Renal cortical epithelial cell (primary cell): ENCODE measurements around the gene AGAP5. TPM values are rescaled to one million over a fixed set of nuclear protein-coding genes. Genes with fewer than 3 reads are reported as not detected.

Experiments used
- DNase-seq: peaks from one replicate; pipeline ENCODE4 v3.0.0-alpha.2; 2011; ENCODE audit warnings: low read depth
- total RNA-seq: library from RNA; depleted of rRNA; stranded (reverse); fragments of >200 nt; gene quantifications from 2 replicates; pipeline ENCODE4 v1.2.3, GENCODE V29; 2014

The AGAP5 gene
- total RNA-seq, 1 donor from 2014 or later: 3.4 TPM

- DNase-seq: peak; percentile 22
These were observed 44.2 kb downstream of the AGAP5 start for GRCh38 chr10:73653701-73654100.

DNA sequence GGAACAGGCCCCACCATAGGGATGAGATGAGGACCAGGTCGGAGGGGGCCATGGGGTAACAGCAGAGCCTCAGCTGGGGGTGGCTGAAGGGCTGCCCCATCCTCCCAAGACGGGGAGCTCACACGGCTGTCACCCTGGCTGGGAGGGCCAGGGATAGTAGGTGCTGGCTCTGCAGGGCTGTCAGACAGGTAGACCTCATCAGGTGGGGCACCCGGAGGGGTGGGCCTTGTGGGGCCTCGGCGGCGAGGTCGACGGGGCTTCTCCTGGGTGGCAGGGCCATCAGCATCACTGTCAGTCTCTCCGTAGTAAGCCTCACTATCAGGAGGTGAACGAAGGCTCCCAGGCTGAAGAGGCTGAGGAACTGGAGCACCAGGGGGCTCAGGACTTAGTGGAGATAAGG is 44.7 kb downstream of the AGAP5 start:
- no peak for DNase-seq

DNA sequence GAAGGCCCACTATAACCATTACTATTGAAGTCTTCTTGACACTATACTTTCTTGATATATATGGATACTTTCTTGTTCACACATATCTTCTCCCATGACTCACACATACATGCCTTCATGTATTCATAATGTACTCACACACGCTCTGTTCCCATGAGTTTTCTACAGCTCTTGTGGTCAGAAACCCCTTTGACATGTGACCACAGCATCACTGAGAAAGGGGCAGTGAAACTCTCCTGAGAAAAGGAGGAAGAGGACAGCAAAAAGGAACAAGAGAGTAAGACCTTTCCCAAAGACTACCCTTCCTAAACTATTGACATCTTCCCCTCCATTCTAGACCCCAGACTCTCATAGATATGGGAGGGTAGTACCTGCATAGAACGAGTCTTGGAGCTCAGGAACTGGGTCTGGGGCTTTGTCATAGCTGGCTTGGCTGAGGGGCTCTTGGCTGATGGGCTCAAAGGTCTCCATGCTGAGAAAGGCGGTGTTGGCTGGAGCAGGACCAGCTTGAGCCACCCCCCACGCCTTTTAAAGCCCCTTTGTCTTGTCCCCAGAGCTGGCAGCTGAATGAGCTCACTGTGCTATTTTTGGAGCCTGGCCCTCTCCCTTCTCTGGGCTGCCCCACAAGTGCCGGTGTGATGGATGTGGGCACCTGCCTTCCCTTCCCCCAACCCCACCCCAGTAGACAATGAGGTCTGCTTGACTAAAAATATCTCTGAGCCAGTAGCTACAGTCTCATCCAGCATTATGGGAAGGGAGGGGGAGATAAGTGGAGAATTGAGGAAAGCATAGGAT is 47.2 kb downstream of the AGAP5 start:
- no peak for DNase-seq

DNA sequence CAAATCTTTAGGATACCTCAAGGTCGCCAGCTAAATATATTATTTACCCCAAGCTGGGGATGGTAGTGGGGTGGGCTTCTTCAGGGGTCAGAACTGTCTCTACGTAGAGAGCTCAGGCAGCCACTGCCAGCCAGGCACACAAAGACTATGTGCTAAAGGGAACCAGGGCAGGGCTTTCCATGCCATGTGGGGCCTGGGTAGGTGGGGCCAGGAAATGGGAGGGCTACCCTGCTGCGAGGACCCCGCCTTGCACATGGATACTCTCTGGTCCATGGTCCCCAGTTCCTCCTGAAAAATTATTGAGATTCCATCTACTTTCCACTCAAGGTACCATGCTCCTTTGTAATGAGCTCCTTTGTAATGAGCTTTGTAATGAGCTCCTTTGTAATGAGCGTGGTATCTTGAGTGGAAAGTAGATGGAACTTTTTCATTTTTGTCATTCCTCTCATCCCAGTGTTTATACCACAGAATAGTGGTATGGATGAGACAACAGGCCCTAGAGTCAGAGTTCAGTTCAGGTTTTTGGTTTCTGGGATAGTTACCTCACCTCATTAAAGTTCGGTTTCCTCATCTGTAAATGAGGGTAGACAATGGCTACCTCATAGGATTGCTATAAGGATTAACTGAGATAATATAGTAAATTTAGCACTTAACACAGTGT is 47.9 kb downstream of the AGAP5 start:
- no peak for DNase-seq

DNA sequence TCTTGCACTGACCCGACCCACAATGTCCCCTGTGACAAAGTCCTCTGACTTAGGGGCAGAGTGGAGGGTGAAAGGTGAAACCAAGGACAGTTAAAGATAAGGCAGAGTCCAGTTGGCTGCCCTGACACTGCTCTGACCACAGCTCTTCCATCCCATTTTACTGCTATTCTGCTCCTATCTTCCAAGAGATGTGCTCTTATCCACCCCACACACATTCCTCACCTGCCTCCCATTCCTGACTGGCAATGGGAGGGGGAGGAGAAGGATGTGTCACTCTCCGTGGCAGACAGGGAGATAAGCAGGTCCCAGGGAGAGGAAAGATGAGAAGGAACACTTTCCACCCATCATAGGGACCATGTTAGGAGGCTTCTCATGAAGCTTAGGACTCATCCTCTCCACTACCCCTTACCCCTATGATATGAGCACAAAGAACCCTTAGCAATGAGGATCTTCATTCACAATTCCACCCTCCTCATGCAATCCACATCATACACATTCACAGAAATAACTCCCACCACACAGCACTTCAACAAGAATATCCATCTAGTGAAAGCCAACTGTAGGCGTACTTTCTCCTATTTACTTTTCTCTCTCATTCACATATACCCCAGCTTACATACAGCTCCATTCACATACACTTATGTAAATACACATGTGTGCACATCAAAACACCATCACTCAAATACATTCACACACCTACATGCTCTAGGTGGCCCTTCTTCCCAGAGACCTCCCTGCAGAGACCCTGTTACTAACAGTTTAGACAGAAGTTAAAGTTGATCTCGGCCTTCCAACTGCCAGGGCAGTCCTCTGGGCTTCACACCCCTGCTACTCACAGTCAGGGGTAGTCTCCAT is 48.7 kb downstream of the AGAP5 start:
- DNase-seq: no peak

DNA sequence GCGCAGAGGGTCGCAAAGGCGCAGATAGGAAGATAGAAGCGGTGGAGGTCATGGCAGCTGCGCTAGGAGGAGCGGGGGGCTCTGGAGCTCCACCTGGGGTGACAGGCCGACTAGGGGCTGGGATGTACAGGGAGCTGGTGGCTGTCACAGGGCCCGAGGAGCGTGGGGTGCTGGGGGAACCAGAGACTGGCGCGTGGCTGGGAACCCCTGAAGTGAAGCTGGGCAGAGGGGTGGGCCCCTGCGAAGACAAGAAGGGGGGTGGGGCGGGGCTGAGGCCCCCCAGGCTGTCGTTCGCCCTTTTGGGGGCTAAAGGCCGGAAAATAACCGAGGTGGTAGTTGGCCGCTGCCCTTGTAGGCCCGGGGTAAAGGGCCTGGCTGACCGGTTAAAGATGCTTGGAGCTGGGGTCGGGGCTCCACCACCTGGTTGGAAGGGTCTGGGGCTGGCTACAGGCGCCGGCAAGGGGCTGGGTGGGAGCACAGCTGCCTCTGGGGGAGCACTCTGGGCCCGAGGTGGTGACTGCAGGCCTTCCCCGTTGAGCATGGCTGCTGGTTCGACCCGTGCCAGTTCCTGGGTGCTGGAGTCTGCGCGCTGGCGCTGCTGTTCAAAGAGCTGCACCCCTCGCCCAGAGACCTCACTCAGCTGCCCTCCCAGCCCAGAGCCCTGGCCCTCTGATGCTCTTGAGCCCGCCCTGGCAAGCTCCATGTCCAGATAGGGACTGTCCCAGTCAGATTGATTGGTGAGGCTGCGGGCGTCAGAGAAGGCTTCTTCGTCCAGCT is 49.8 kb downstream of the AGAP5 start:
- DNase-seq: no peak

DNA sequence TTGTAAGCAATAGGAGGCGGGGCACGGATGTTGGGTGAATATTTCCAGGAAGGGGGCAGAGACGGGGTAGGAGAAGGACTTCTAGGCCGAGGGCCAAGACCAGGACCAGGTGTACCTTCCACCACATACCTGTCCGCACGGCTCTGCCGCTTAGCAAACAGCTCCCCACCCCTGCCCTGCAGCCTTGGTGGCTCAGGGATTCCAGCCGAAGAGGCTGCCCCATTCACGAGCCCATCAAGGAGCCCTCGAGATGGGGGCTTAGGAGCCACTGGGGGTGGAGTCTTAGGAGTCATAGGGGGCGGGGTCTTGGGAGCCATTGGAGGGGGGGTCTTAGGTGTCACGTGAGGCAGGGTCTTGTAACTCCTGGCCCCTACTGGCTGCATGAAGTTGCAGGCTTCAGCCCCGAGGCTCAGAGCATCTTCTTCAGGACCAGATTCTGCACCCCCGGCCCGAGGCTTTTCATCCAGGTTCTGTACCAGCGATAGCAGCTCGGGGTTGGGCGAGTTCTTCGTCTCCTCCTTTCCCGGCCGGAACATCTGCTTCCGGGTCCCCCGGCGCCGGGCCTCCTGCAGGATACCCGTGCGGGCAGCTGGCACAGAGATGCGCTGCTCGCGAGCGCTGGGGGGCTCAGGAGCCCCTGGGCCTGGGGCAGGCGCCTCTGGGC is 50.6 kb downstream of the AGAP5 start:
- DNase-seq: no peak

DNA sequence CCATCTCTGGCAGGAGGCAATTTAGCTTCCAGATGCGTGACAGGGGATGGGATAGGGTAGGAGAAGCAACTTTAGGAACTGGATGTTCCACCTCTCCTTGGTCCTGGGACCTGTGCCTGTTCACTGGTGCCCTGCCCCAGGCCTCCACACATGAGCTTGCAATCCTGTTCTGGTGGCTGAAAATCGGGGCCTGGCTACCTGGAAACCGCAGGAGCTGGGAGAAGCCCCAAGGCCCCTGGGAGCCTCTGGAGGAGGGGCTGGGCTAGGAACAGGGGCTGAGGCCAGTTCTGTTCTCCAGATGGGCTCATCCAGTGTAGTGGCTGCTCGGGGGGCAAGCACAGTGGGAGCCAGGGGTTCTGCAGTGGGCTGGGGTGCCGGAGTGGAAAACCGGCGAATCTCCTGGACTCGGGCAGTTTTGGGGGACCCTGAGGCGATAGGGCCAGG is 51.3 kb downstream of the AGAP5 start:
- DNase-seq: no peak

GRCh38 chr10:73645251-73645650 is 52.7 kb downstream of the AGAP5 start:
- no peak for DNase-seq

DNA sequence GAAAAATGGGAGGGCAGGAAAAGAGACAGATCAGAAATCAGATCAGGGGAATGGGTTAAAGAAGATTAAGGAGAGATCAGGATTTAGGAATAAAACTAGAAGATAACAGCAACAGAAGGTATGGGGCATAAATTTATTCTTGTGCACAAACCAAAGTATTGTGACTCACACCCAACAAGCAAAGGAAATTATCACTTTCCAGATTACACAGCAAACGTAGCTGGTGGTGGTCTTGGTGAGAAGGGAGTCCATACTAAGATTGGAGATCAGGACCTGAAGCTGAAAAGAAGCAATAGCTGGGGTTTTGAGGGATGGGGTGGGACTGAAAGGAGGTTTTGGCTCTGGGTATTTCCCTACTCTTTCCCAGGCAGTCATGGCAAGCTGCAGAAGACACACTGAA is 53.1 kb downstream of the AGAP5 start:
- no peak for DNase-seq

DNA sequence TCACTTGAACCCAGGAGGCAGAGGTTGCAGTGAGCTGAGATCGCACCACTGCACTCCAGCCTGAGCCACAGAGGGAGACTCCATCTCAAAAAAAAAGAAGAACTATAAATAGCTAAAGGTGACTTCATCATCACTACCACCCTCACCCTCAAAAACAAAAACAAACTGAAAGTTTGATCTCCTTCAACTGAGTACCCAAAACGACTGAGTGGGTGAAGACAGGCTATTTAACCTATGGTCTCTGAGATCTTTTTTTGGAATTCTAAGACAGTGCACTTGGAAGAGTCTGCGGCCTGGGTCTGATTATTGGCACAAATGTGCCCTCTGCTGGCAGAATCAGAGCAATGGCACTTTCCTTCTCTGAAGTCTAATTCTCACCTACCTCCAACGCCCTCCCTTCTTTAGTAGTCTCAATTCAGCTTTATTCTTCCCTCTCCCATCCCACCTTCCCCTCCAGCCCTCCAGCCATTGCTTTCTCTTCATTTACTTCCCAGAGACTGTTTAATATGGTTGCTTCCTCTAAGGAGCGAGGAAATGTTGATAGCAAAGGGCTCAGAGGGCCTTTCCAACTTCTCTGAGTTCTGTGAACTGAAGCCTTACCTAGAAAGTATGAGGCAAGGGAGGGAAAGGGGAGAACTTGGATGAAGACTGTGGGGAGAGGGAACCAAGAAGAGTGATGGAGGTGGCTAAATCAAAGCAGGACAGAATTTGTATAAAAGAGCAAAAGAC is 53.7 kb downstream of the AGAP5 start:
- peak; percentile 61 for DNase-seq

DNA sequence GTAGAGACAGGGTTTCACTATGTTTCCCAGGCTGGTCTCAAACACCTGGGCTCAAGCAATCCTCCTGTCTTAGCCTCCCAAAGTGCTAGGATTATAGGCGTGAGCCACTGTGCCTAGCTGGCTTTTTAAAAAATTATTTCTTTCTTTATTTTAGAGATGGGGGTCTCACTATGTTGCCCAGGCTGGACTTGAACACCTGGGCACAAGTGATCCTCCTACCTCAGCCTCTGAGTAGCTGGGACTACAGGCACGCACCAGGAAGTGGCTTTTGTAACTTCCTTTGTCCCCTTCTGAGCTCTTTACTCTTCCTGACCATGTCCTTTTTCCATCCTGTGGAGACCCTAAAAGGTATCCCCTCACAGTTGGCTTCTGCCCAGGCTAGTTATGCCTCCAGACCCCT is 54.5 kb downstream of the AGAP5 start:
- no peak for DNase-seq

- DNase-seq: no peak
These were observed 56.4 kb downstream of the AGAP5 start, which contains the start of gene MYOZ1 for GRCh38 chr10:73641328-73642060. Gene MYOZ1 (minus strand): TSS chr10:73641474. CDS start chr10:73640017, 1,457 bp downstream.

DNA sequence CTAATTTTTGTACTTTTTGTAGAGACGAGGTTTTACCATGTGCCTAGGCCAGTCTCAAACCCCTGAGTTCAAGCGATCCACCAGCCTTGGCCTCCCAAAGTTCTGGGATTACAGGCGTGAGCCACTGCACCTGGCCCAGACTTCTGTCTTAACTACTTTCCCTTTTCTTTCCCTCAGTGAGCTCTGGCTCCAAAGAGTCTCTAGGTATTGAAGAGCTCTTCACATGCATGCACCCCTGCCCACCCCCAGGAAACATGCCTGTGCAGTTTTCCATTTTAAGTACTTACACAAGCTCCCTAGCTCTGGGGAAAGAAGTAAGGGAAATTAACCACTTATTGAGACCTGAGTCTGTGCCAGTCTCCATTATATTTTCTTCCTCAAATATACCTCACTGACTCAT is 58.6 kb downstream of the AGAP5 start:
- DNase-seq: no peak

GRCh38 chr10:73635781-73636180 is 62.1 kb downstream of the AGAP5 start:
- no peak for DNase-seq

- no peak for DNase-seq
These were observed 63.5 kb downstream of the AGAP5 start for GRCh38 chr10:73634421-73634820.

DNA sequence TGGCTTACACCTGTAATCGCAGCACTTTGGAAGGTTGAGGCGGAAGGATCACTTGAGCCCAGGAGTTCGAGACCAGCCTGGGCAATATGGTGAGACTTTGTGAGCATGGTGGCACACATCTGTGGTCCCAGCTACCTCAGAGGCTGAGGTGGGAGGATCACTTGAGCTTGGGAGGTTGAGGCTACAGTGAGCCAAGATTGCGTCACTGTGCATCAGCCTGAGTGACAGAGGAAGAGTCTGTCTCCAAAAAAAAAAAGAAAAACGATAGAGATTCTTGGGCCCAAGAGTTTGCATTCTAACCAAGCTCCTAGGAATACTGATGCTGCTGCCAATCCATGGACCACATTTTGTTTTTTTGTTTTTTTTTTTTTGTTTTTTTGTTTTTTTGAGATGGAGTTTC is 68.7 kb downstream of the AGAP5 start:
- no peak for DNase-seq

DNA sequence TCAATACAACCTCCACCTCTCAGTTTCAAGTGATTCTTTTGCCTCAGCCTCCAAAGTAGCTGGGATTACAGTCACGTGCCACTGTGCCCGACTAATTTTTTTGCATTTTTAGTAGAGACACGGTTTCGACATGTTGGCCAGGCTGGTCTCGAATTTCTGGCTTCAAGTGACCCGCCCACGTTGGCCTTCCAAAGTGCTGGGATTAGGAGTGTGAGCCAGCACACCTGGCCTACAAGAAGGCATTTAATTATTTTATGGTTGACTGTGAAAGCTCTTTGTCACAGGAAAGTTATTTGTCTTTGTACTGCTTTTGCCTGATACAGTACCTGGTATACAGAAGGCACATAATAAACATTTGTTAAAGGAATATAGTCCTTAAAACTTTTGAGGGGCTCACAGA is 69.5 kb downstream of the AGAP5 start:
- no peak for DNase-seq

- DNase-seq: no peak
These were observed 70.6 kb downstream of the AGAP5 start for GRCh38 chr10:73627300-73627699.
